Measurements from ENCODE around the gene RNU6-8.

DNA sequence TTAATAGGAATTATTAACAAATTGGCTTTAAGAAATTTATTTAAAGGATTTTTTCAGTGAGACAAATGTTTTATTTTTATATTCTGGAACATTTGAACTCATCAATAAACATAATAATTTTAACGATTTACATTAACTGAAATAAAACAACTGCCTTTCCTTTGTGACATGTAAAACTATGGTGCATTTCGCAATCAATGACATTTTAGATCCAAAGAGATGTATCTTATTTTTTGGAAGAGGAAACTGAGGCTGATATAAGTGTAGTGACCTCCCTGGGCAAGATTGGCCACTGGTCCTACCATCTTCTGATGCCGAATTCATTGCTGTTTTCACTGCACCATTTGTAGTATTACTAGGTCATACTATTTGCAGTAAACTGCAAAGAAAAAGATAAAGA lies 2.5 kb upstream of the RNU6-8 start:
- TF ChIP-seq EZH2phosphoT487 (IDR thresholded peaks at IDR 0.05; ENCODE audit: low read depth), result no peak
- TF ChIP-seq, protein P1, sequence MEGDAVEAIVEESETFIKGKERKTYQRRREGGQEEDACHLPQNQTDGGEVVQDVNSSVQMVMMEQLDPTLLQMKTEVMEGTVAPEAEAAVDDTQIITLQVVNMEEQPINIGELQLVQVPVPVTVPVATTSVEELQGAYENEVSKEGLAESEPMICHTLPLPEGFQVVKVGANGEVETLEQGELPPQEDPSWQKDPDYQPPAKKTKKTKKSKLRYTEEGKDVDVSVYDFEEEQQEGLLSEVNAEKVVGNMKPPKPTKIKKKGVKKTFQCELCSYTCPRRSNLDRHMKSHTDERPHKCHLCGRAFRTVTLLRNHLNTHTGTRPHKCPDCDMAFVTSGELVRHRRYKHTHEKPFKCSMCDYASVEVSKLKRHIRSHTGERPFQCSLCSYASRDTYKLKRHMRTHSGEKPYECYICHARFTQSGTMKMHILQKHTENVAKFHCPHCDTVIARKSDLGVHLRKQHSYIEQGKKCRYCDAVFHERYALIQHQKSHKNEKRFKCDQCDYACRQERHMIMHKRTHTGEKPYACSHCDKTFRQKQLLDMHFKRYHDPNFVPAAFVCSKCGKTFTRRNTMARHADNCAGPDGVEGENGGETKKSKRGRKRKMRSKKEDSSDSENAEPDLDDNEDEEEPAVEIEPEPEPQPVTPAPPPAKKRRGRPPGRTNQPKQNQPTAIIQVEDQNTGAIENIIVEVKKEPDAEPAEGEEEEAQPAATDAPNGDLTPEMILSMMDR (IDR thresholded peaks at IDR 0.05; ENCODE audit: low read depth, low read length), result no peak
